SH-SY5Y (cell line): ENCODE results near the gene WDR91.

ENCODE experiments used
- GATA2 ChIP-seq: IDR thresholded peaks from 2 replicates; pipeline ENCODE4 v1.6.1; 2011; ENCODE audit warnings: mild to moderate bottlenecking, low read depth, low read length
- GATA3 ChIP-seq: IDR thresholded peaks from 2 replicates; pipeline ENCODE4 v1.6.1; 2011; ENCODE audit warnings: low read depth, mild to moderate bottlenecking, low read length, moderate library complexity

DNA sequence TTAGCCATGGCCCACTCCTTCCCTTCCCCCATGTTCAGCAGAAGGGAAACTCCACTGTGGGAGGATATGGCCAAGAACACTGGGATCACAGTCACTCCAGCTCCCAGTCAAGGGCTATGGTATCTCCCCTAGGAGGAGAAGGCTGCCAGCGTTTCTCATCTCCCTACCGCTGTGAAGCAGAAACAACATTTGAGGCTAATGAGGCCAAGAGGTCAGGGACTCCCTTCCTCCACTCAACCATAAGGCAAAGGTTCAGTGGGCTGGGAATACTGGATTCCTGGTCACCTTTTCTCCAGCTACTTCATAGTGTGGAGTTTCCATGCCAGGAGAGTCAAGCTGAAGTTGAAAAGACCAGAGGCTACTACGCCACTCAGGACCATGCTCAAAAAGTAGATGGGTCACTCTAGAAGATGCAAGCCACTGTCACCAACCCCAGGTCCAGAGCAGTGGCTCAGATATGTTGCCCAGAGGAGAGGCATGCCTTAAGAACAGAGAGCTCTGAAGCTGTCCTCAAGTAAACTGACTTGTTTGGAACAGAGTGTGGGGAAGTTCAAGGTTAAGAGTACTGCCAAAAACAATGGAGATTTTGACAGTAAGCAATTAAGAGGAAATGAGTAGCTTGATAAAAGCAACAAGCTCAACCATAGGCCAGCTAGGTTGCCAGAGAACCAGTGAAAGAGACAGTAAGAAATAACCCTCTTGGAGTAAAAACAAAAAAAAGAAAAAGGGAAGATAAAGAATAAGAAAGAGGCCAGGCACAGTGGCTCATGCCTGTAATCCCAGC, 67.2 kb downstream of the WDR91 start:
- no peak for TF ChIP-seq GATA3
- TF ChIP-seq GATA2, result no peak
